ENCODE results near the gene PRKCQ.
A peak's percentile ranks its signal among the peaks of the same experiment; 100 is the strongest.

GRCh38 chr10:6416892-6417512 lies 163.1 kb downstream of the PRKCQ start:
- TF ChIP-seq CTCF (IDR thresholded peaks at IDR 0.05; ENCODE audit: poor library complexity) = peak; percentile 84
- TF ChIP-seq EZH2phosphoT487 (IDR thresholded peaks at IDR 0.05; ENCODE audit: low read depth, severe bottlenecking, unreplicated experiment) = no peak
- TF ChIP-seq EZH2 (IDR thresholded peaks at IDR 0.05; ENCODE audit: borderline replicate concordance) = no peak

Measured in hepatocyte (in vitro differentiated cells).